PC-9 (cell line): ENCODE data around the gene MRPL21.

Experiments
- CTCF ChIP-seq: fragments of 200-600 bp; sonication (generic); conservative IDR thresholded peaks from 2 replicates; pipeline ENCODE4 v1.6.1; 2017; ENCODE audit warnings: mixed run types, antibody characterized with exemption, mild to moderate bottlenecking, moderate library complexity
- EZH2 ChIP-seq: fragments of 200-600 bp; sonication (generic); IDR thresholded peaks from 2 replicates; pipeline ENCODE4 v1.8.0; 2017; ENCODE audit warnings: antibody characterized with exemption, low read depth

- TF ChIP-seq CTCF (no peak), EZH2 (no peak)
Observed at GRCh38 chr11:68896171-68896959, 7.3 kb downstream of the MRPL21 start.
